ENCODE data around the gene FXYD5.

FXYD5 gene

GRCh38 chr19:35206379-35206778 lies 51.8 kb downstream of the FXYD5 start:
- TF ChIP-seq PPARA (CRISPR knock-in tag; IDR thresholded peaks at IDR 0.05; ENCODE audit: borderline replicate concordance) (no peak), BACH2 (CRISPR knock-in tag; IDR thresholded peaks at IDR 0.05; ENCODE audit: borderline replicate concordance) (no peak), ZNF70 (CRISPR knock-in tag; IDR thresholded peaks at IDR 0.05) (no peak), POU6F1 (CRISPR knock-in tag; IDR thresholded peaks at IDR 0.05; ENCODE audit: borderline replicate concordance, low read depth) (no peak), CREB5 (CRISPR knock-in tag; IDR thresholded peaks at IDR 0.05; ENCODE audit: low read depth) (no peak), RARB (CRISPR knock-in tag; IDR thresholded peaks at IDR 0.05) (no peak), ZFP30 (CRISPR knock-in tag; IDR thresholded peaks at IDR 0.05) (no peak), ZNF565 (CRISPR knock-in tag; conservative IDR thresholded peaks at IDR 0.05; ENCODE audit: low read depth) (no peak), GLIS3 (CRISPR knock-in tag; IDR thresholded peaks at IDR 0.05) (no peak), ZC3H10 (CRISPR knock-in tag; IDR thresholded peaks at IDR 0.05) (no peak), SNAI2 (CRISPR knock-in tag; IDR thresholded peaks at IDR 0.05) (no peak), OSR1 (CRISPR knock-in tag; IDR thresholded peaks at IDR 0.05) (no peak), ESRRG (CRISPR knock-in tag; IDR thresholded peaks at IDR 0.05) (no peak), TOX (CRISPR knock-in tag; IDR thresholded peaks at IDR 0.05; ENCODE audit: borderline replicate concordance) (no peak), ZNF8 (CRISPR knock-in tag; IDR thresholded peaks at IDR 0.05) (no peak), ZFP3 (CRISPR knock-in tag; IDR thresholded peaks at IDR 0.05) (no peak), ARNTL (CRISPR knock-in tag; IDR thresholded peaks at IDR 0.05; ENCODE audit: borderline replicate concordance, low read depth) (no peak), TCF4 (CRISPR knock-in tag; IDR thresholded peaks at IDR 0.05; ENCODE audit: borderline replicate concordance) (no peak)
- TF ChIP-seq, protein P1, sequence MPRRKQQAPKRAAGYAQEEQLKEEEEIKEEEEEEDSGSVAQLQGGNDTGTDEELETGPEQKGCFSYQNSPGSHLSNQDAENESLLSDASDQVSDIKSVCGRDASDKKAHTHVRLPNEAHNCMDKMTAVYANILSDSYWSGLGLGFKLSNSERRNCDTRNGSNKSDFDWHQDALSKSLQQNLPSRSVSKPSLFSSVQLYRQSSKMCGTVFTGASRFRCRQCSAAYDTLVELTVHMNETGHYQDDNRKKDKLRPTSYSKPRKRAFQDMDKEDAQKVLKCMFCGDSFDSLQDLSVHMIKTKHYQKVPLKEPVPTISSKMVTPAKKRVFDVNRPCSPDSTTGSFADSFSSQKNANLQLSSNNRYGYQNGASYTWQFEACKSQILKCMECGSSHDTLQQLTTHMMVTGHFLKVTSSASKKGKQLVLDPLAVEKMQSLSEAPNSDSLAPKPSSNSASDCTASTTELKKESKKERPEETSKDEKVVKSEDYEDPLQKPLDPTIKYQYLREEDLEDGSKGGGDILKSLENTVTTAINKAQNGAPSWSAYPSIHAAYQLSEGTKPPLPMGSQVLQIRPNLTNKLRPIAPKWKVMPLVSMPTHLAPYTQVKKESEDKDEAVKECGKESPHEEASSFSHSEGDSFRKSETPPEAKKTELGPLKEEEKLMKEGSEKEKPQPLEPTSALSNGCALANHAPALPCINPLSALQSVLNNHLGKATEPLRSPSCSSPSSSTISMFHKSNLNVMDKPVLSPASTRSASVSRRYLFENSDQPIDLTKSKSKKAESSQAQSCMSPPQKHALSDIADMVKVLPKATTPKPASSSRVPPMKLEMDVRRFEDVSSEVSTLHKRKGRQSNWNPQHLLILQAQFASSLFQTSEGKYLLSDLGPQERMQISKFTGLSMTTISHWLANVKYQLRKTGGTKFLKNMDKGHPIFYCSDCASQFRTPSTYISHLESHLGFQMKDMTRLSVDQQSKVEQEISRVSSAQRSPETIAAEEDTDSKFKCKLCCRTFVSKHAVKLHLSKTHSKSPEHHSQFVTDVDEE (CRISPR knock-in tag; IDR thresholded peaks at IDR 0.05) = no peak
- TF ChIP-seq, protein P2, sequence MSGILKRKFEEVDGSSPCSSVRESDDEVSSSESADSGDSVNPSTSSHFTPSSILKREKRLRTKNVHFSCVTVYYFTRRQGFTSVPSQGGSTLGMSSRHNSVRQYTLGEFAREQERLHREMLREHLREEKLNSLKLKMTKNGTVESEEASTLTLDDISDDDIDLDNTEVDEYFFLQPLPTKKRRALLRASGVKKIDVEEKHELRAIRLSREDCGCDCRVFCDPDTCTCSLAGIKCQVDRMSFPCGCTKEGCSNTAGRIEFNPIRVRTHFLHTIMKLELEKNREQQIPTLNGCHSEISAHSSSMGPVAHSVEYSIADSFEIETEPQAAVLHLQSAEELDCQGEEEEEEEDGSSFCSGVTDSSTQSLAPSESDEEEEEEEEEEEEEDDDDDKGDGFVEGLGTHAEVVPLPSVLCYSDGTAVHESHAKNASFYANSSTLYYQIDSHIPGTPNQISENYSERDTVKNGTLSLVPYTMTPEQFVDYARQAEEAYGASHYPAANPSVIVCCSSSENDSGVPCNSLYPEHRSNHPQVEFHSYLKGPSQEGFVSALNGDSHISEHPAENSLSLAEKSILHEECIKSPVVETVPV (CRISPR knock-in tag; IDR thresholded peaks at IDR 0.05) = no peak
- ATAC-seq = no peak

DNA sequence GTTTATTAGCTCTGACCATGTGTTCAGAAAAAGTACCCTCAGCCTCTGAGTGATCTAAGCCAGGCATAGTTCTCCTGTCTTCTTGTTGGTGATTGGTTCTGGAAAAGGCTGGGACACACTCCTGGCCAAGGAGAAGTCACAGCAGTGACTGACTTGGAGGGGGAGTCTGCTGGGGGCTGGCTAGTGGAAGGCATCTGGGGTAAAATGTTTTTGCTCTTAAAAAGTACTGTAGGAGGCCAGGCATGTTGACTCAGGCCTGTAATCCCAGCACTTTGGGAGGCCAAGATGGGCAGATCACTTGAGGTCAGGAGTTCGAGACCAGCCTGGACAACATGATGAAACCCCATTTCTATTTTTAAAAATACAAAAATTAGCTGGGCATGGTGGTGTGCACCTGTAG lies 52.3 kb downstream of the FXYD5 start:
- TF ChIP-seq SNAI2 (CRISPR knock-in tag; IDR thresholded peaks at IDR 0.05) = no peak
- TF ChIP-seq TOX (CRISPR knock-in tag; IDR thresholded peaks at IDR 0.05; ENCODE audit: borderline replicate concordance) = no peak
- TF ChIP-seq ESRRG (CRISPR knock-in tag; IDR thresholded peaks at IDR 0.05) = no peak
- TF ChIP-seq ZFP3 (CRISPR knock-in tag; IDR thresholded peaks at IDR 0.05) = no peak
- TF ChIP-seq RARB (CRISPR knock-in tag; IDR thresholded peaks at IDR 0.05) = no peak
- ATAC-seq = no peak

GRCh38 chr19:35207391-35207871 lies 52.9 kb downstream of the FXYD5 start:
- ATAC-seq = no peak
- no peak for TF ChIP-seq BACH2 (CRISPR knock-in tag; IDR thresholded peaks at IDR 0.05; ENCODE audit: borderline replicate concordance)
- no peak for TF ChIP-seq CREB5 (CRISPR knock-in tag; IDR thresholded peaks at IDR 0.05; ENCODE audit: low read depth)
- no peak for TF ChIP-seq SNAI2 (CRISPR knock-in tag; IDR thresholded peaks at IDR 0.05)
- TF ChIP-seq ESRRG (CRISPR knock-in tag; IDR thresholded peaks at IDR 0.05) = no peak
- no peak for TF ChIP-seq TCF4 (CRISPR knock-in tag; IDR thresholded peaks at IDR 0.05; ENCODE audit: borderline replicate concordance)

All from SK-N-SH treated with all-trans-retinoic acid at 6 μM for 48 hours (cell line).